GM19328 (cell line): Measurements from ENCODE around the gene MUC2.
"Not testable (repeated sequence)": the region's sequence is repeated elsewhere in the genome, so short reads cannot be mapped to it uniquely, and the experiment has no call there.

Source experiments
- ATAC-seq: cut with Tn5 transposase; IDR thresholded peaks from one replicate; pipeline ENCODE4 v1.9.1; 2021; ENCODE audit warnings: mild to moderate bottlenecking, moderate library complexity; ENCODE audit not compliant: unreplicated experiment

The MUC2 gene

DNA sequence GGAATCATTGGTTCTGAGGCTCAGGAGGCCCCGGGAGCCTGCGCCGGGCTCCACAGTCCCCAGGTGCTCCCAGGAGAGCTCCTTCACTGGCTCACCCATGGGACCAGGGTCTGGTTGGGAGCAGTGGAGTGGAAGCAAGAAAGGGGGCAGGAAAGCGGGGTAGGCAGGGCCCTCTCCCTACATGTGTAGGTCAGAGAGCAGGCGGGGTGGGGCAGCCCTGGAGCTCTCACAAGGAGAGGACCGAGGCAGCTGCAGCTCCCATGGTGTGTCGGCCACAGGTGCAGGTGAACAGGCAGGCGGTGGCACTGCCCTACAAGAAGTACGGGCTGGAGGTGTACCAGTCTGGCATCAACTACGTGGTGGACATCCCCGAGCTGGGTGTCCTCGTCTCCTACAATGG, 28.3 kb downstream of the MUC2 start:
- no peak for ATAC-seq

DNA sequence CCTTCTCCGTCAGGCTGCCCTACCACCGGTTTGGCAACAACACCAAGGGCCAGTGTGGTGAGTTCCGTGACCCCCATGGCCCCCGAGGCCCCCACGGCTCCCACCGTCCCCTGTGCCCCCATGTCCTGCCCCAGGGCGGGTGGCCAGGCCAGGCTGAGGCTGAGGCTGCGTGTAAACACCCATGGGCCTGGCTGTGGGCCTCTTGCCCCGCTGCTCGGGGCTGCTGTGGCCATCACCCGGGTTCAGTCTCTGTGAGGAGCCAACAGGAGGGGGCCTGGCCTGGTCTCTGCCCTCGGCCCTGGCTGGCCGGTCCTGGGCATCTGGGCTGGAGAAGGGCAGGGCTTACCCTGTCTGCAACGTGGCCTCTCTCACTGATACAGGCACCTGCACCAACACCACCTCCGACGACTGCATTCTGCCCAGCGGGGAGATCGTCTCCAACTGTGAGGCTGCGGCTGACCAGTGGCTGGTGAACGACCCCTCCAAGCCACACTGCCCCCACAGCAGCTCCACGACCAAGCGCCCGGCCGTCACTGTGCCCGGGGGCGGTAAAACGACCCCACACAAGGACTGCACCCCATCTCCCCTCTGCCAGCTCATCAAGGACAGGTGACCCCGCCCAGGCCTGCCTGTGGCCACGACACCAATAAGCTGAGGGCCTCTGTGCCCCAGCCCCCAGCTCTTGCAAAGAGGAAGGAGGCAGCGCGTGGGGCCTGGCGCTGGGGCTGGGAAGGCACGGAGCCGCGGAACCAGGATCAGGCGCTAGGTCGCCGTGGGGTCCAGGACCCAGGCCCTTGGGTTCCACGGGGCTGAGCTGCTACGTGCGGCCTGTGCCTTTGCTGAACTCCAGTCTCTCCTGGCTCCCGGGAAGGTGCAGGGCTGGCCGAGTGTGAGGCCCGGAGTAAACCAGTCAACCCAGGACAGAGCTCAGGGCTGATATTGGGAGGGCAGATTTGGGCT, 29.0 kb downstream of the MUC2 start:
- ATAC-seq = no peak

DNA sequence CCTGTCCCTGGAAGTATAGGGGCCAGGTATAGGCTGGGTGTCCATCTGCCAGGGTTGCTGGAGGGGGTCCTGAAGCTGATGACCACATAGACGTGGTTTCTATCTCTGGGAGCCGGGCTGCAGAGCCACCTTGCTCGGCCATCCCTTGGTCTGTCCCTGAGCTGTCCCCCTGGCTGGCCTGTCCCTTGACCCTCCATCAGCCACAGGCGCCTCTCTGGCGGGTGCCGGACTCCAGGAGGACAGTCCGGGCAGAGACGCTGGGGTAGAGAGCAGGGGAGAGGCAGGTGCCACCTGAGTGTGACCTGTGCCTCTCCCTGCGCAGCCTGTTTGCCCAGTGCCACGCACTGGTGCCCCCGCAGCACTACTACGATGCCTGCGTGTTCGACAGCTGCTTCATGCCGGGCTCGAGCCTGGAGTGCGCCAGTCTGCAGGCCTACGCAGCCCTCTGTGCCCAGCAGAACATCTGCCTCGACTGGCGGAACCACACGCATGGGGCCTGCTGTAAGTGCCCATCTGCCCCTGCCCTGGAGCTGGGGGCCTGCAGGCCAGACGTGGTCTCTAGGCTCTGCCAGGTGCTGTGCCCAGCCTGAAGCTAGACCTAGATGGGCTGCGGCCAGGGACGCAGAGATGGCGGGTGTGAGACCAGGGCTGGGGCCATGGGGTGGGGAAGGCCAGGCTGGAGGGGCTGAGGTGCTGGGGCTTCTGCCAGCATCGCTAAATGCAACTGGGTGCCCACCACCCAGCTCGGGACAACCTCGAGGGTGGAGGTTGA, 29.9 kb downstream of the MUC2 start:
- ATAC-seq = no peak

DNA sequence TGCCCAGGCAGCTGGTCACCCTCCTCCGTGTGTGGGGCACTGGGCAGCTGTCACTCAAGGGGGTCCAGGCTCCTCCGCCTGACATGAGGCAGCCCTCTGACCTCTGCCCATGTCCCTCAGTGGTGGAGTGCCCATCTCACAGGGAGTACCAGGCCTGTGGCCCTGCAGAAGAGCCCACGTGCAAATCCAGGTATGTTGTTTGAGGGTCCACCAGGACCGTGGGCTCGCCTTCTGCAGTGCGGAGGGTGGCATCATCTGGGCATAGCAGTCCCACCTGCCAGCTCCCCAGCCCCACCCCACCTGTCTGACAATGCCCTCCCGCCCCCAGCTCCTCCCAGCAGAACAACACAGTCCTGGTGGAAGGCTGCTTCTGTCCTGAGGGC, 30.5 kb downstream of the MUC2 start:
- ATAC-seq = no peak

DNA sequence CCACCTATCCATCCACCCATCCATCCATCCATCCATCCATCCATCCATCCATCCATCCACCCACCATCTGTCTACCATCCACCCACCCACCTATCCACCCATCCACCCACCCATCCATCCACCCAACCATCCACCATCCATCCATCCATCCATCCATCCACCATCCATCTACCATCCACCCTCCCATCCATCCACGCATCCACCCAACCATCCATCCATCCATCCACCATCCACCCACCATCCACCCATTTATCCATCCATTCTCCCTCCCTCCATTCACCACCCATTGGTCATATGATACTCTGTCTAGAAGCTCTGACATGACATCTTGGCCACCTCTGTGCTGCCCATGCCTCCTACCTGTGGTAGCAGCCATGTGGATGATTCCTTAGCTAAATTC, 31.7 kb downstream of the MUC2 start:
- ATAC-seq = no peak

DNA sequence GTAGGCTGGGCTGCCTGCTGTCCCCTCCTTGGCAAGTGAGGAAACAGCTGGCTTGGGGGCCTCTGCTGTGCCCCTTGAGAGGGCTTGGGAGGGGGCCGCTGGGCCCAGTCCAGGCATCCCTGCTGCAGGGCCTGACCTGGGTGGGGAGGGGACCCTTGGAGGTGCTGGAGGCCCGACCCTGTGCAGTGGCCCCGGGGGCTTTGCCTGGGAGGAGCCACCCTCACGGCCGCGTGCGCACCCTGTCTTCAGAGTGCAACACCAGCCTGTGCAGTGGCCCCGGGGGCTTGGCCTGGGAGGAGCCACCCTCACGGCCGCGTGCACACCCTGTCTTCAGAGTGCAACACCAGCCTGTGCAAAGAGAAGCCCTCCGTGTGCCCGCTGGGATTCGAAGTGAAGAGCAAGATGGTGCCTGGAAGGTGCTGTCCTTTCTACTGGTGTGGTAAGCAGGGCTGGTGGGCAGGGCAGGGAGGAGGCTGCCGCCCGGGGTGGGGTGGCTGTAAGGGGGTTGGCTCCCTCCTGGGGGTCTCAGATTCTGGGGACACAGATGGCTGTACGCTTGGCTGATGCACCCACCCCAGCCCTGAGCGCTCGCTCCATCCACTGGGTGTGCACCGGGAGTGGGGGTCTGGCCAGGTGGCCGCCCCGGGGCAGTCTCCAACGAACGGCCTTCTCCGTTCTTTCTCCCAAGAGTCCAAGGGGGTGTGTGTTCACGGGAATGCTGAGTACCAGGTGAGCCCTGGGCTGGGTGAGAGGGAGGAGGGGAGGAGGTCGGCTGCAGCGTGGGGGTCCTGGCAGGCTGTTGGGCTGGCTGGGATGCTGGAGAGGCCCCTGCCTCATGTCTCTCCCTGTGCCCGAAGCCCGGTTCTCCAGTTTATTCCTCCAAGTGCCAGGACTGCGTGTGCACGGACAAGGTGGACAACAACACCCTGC, 32.9 kb downstream of the MUC2 start:
- no peak for ATAC-seq

DNA sequence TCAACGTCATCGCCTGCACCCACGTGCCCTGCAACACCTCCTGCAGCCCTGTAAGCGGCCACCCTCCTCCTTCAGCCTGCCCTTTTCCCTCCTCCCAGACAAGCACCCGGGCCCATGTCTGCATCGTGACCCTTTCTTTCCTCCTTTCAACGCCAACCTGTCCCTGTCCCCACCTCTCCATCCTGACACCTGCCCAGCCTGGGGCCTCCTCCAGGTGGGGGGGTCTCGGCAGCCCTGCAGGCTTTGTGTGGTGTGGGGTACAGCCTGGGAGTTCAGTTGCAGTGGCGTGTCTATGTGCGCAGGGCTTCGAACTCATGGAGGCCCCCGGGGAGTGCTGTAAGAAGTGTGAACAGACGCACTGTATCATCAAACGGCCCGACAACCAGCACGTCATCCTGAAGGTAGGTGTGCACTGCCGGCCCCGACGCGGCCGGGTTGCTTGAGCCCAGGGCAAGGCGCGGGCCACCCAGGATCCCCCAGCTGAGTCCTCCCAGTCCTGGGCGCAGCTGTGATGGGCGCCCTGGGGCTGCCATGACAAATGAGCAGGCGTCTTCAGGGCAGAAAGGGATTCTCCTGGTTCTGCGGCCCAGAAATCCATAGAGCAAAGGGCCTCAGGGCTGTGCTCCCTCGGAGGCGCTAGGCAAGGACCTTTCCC, 33.7 kb downstream of the MUC2 start:
- ATAC-seq = no peak

DNA sequence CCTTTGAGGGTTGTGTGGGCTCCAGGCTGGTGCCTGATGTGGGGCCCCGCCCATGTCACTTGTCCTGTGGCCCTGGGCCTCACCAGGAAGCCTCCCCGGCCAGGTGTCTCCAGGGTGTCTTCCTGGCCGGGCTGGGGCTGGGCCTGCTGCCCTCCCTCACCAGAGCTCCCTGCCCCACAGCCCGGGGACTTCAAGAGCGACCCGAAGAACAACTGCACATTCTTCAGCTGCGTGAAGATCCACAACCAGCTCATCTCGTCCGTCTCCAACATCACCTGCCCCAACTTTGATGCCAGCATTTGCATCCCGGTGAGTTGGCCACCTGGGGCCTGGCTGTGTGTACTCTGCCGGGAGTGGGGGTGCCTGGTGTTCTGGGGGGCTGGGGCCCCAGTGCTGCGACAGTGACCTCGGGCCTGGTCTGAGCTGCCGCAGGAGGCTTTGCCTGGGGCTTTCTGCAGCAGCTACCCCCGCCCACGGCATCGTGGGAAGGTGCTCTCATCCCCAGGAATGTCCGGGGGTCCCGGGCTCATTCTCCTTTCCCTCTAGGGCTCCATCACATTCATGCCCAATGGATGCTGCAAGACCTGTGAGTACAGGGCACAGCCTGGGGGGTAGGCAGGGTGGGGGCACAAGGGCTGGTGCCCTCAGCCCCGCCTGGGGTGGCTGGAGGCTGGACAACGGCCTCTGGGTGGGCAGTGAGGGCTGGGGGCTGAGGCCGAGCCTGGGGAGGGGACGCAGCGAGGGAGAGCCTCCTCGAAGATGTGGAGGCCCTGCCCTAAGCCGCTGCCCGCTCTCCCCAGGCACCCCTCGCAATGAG, 34.6 kb downstream of the MUC2 start:
- no peak for ATAC-seq

DNA sequence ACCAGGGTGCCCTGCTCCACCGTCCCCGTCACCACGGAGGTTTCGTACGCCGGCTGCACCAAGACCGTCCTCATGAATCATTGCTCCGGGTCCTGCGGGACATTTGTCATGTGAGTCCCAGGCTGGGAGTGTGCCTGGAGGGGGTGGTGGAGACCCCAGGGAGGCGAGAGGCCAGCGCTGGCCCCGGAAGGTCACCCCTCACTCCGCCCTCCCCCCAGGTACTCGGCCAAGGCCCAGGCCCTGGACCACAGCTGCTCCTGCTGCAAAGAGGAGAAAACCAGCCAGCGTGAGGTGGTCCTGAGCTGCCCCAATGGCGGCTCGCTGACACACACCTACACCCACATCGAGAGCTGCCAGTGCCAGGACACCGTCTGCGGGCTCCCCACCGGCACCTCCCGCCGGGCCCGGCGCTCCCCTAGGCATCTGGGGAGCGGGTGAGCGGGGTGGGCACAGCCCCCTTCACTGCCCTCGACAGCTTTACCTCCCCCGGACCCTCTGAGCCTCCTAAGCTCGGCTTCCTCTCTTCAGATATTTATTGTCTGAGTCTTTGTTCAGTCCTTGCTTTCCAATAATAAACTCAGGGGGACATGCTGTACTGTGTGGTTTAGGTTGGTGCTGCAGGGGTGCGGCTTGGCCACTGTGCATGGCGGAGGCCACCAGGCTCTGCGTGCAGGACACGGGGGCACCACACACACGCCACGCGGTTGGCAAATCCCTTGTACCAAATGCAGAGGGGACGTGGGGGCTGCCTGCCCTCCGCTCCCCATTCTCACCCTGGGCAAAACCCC, 35.4 kb downstream of the MUC2 start:
- ATAC-seq = no peak

DNA sequence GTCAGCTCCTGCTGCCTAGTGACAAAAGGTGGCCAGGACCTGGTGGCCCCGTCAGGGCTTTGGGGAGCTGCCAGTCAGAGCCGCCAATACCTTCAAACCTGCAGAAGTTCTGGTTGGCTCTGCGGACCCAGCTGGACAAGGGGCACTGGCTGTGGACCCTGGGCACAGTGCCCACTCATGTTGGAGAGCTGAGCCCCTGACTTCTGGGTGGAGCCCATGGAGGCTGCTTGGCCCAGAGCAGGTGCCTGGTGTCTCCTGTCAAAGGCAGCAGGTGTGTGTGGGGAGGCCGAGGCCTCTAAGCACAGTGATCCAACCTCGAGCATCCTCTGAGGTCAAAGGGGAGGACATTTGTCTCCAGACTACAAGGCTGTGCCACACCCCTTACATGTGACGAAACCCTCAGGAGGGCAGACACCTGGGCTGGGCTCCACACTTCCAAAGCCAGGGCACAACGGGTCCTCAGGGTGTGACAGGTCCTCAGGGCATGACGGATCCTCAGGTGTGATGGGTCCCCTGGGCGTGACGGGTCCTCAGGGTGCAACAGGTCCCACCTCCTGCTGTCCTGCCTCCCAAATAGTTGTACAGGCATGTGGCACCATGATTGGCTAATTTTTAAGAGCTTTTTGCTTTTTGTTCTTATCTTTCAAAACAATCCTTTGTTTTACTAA, 37.0 kb downstream of the MUC2 start:
- no peak for ATAC-seq

DNA sequence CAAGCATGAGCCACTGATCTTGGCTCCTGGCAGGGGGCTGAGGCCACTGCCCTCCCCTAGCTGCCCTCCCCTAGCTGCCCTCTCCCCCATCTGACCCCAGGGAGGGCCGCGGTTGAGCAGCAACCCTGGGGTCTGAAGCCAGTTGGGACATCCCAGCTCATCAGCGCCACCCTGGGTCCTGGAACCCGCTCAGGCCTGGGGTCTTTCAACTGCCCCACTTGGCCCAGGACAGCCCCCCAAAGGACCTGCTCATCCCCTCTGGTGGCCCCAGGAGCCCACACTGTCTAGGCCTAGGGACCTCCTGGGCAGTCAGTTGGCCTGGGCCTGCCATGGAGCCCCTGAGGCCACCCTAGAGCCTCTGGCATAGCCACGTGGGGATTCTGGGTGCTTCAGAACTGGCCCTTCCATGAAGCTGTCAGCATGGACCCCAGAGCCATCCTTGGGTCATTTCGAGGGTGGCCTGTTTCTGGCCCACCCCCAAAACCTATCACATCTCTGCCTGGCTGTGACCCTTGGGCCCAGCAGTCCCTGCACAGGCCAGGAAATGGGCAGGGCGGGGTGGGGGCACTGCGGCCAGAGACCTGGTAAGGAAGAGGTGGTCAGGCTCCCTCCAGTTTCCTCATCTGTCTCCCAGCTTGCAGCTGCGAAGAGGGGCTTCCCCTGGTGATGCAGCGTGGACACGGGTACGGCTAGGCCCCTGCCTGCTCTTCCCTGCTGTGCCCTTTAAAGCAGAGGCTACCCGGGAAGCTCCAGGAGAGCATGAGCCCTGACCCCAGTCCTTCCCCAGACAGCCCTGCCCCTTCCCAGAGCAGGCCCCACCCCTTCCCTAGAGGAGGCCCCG, 37.9 kb downstream of the MUC2 start:
- no peak for ATAC-seq

DNA sequence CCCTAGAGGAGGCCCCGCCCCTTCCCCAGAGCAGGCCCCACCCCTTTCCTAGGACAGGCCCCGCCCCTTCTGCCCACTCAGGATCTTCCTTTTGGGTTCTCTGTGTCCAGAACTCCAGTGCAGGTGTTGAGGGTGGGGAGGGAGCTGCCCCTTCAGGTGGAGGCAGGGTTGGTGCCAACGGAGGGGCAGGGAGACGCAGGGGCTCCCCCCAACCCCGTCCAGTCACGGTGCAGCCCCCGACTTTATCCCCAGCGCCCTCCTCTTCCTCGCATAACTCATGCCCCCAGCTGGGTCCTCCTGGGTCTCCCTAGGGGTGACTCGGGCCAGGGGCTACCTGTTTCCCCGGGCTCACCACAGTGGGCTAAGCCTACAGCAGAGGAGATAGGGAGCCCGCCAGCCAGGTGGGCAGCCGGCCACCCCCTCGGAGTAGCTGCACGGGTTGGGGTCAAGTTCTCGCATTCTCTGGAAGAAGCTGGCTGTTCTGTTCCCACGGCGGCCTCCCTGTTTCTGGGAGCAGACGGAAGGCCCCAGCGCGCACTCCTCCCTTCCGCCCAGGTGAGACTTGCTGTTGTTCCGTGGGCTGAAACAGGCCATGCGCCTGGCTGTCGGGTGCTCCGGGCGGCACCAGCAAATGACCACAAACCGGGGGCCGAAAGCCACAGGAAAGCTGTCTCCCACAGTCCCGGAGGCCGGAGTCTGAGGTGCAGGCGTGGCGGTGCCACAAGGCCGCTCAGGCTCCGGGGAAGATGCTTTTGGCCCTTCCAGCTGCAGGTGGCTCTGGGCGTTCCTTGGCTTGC, 38.9 kb downstream of the MUC2 start:
- ATAC-seq = no peak

DNA sequence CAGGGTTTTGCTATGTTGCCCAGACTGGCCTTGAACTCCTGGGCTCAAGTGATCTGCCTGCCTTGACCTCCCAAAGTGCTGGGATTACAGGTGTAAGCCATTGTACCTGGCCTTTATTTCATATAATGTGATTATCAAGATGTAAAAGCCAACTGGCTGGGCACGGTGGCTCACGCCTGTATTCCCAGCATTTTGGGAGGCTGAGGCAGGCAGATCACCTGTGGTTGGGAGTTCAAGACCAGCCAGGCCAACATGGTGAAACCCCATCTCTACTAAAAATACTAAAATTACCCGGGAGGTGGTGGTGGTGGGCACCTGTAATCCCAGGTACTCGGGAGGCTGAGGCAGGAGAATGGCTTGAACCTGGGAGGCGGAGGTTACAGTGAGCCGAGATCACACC, 40.6 kb downstream of the MUC2 start:
- ATAC-seq = not testable (repeated sequence)

DNA sequence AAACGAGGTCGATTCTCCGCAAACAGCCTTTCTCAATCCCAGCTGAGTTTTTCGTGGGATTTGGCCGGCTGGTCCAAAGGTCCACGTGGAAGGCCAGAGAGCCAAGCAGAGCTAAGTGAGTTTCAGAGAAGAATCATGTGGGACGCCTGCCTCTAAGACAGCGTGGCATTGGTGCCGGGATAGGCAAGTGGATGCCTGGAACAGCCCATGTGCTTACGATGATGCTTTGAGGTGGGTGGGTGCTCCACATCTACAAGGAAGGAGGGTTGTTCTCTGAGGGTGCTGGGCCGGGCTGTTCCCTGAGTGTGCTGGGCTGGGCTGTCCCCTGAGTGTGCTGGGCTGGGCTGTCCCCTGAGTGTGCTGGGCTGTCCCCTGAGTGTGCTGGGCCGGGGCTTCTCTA, 41.4 kb downstream of the MUC2 start:
- no peak for ATAC-seq

DNA sequence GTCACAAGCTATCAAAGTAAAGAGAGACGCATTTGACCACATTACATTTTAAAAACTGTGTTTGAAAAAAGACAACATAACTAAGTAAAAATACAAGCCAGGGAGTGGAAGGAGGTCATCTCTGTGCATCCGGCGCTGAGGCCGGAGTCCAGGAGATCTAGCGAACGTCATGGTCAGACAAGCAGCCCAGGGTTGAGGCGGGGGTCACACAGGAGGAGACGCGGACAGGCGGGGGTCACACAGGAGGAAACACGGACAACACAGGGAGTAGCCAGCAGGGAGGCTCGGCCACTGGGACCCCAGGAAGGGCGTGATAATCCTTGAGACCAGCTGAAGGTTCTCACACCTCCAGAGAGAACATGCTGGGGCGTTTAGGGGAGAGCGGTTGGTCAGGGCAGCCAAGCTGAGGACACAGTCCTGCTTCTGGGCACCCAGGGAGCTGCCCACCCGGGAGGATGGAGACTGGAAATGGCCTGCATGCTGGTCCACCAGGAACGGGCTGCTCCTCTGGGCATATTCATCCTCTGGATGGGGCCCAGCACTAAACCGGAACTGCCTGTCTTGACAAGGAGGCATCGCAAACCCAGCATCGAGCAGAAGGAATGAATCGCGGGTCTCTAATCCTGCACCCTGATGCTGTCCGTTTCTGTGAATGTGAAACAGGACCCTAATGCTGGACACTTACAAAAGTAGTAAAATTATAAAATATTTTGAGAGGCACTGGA, 42.2 kb downstream of the MUC2 start:
- no peak for ATAC-seq

DNA sequence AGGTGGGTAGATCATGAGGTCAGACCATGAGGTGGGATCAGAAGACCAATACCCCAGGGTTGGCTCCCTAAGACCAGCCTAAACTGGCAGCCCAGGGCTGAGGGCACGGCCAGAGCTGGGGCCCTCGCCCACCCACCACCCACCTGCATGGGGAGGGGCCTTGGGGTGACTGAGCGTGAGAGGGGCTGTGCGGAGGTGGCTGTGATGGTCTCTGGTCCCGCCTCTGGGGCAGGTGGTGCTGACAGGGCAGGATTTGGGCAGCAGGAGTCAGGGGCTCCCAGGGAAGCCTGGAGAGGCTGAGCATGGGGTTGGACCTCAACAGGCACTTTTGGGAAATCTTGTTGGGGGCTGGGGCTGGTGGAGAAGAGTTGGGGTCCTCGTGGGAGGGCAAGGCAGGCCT, 43.3 kb downstream of the MUC2 start:
- no peak for ATAC-seq
